Mucosa of stomach (tissue), 1 donor: ENCODE measurements around the gene RTN4IP1.

Experiments
- H3K27me3 ChIP-seq: one replicate; pipeline ENCODE4 v1.7.0; 2013; ENCODE audit warnings: mild to moderate bottlenecking, low read length; ENCODE audit not compliant: control insufficient read depth, insufficient read depth
- H3K36me3 ChIP-seq: one replicate; pipeline ENCODE4 v1.7.0; 2013; ENCODE audit warnings: low read length; ENCODE audit not compliant: control insufficient read depth, insufficient read depth
- H3K4me1 ChIP-seq: one replicate; pipeline ENCODE4 v1.7.0; 2013; ENCODE audit warnings: mild to moderate bottlenecking, low read length; ENCODE audit not compliant: control insufficient read depth, insufficient read depth
- H3K4me3 ChIP-seq: one replicate; pipeline ENCODE4 v1.7.0; 2013; ENCODE audit warnings: low read length
- H3K9ac ChIP-seq: one replicate; pipeline ENCODE4 v1.7.0; 2013; ENCODE audit warnings: mild to moderate bottlenecking, low read length, moderate library complexity
- H3K9me3 ChIP-seq: one replicate; pipeline ENCODE4 v1.7.0; 2013; ENCODE audit warnings: mild to moderate bottlenecking, low read length, moderate library complexity; ENCODE audit not compliant: control insufficient read depth
- donor health status: Pancreatic carcinoma.

RTN4IP1 gene

GRCh38 chr6:106622412-106622811 is 6.9 kb downstream of the RTN4IP1 start:
- H3K4me1 ChIP-seq = no peaks in the 10 kb centered on the region
- H3K27me3 ChIP-seq = no peaks in the 10 kb centered on the region
- H3K9ac ChIP-seq = no peak overlapping the region
- H3K36me3 ChIP-seq = no peaks in the 10 kb centered on the region
- H3K4me3 ChIP-seq = no peak overlapping the region
- no peaks in the 10 kb centered on the region for H3K9me3 ChIP-seq

- no peak overlapping the region for H3K9ac ChIP-seq
- no peaks in the 10 kb centered on the region for H3K9me3 ChIP-seq
- no peaks in the 10 kb centered on the region for H3K4me1 ChIP-seq
- H3K4me3 ChIP-seq = no peak overlapping the region
- H3K36me3 ChIP-seq = no peaks in the 10 kb centered on the region
- no peaks in the 10 kb centered on the region for H3K27me3 ChIP-seq
These were observed 8.2 kb downstream of the RTN4IP1 start for GRCh38 chr6:106620931-106621672.

- Histone ChIP-seq H3K4me1 (no peaks in the 10 kb centered on the region), H3K9ac (no peak overlapping the region), H3K36me3 (no peaks in the 10 kb centered on the region), H3K4me3 (no peak overlapping the region), H3K9me3 (no peaks in the 10 kb centered on the region), H3K27me3 (no peaks in the 10 kb centered on the region)
These were observed 10.1 kb downstream of the RTN4IP1 start for GRCh38 chr6:106619223-106619622.

GRCh38 chr6:106618324-106618723 is 11.0 kb downstream of the RTN4IP1 start:
- Histone ChIP-seq H3K4me1 (no peaks in the 10 kb centered on the region), H3K9ac (no peak overlapping the region), H3K27me3 (no peaks in the 10 kb centered on the region), H3K9me3 (no peaks in the 10 kb centered on the region), H3K36me3 (no peaks in the 10 kb centered on the region), H3K4me3 (no peak overlapping the region)

GRCh38 chr6:106617857-106618256 is 11.4 kb downstream of the RTN4IP1 start:
- Histone ChIP-seq H3K4me1 (no peaks in the 10 kb centered on the region), H3K4me3 (no peak overlapping the region), H3K9me3 (no peaks in the 10 kb centered on the region), H3K36me3 (no peaks in the 10 kb centered on the region), H3K27me3 (no peaks in the 10 kb centered on the region), H3K9ac (no peak overlapping the region)

- H3K4me3 ChIP-seq = no peak overlapping the region
- no peaks in the 10 kb centered on the region for H3K4me1 ChIP-seq
- H3K36me3 ChIP-seq = no peaks in the 10 kb centered on the region
- H3K27me3 ChIP-seq = no peaks in the 10 kb centered on the region
- no peaks in the 10 kb centered on the region for H3K9me3 ChIP-seq
- H3K9ac ChIP-seq = no peak overlapping the region
These were observed 12.0 kb downstream of the RTN4IP1 start for GRCh38 chr6:106617302-106617701.

GRCh38 chr6:106614592-106615257 is 14.6 kb downstream of the RTN4IP1 start:
- Histone ChIP-seq H3K36me3 (no peaks in the 10 kb centered on the region), H3K4me1 (no peaks in the 10 kb centered on the region), H3K4me3 (no peak overlapping the region), H3K9me3 (no peaks in the 10 kb centered on the region), H3K9ac (no peak overlapping the region), H3K27me3 (no peaks in the 10 kb centered on the region)

- Histone ChIP-seq H3K9me3 (no peaks in the 10 kb centered on the region), H3K27me3 (no peaks in the 10 kb centered on the region), H3K36me3 (no peaks in the 10 kb centered on the region), H3K9ac (no peak overlapping the region), H3K4me1 (no peaks in the 10 kb centered on the region), H3K4me3 (no peak overlapping the region)
These were observed 15.1 kb downstream of the RTN4IP1 start for GRCh38 chr6:106614166-106614565.

GRCh38 chr6:106613590-106613989 is 15.7 kb downstream of the RTN4IP1 start:
- no peak overlapping the region for H3K9ac ChIP-seq

GRCh38 chr6:106612671-106613416 is 16.5 kb downstream of the RTN4IP1 start:
- no peaks in the 10 kb centered on the region for H3K9me3 ChIP-seq
- no peaks in the 10 kb centered on the region for H3K27me3 ChIP-seq
- H3K9ac ChIP-seq = no peak overlapping the region
- H3K4me3 ChIP-seq = no peak overlapping the region
- H3K36me3 ChIP-seq = no peaks in the 10 kb centered on the region
- no peaks in the 10 kb centered on the region for H3K4me1 ChIP-seq

More at GRCh38 chr6:106613590-106613989, 15.7 kb downstream of the RTN4IP1 start:
- Histone ChIP-seq H3K4me1 (no peaks in the 10 kb centered on the region), H3K27me3 (no peaks in the 10 kb centered on the region), H3K36me3 (no peaks in the 10 kb centered on the region), H3K4me3 (no peak overlapping the region), H3K9me3 (no peaks in the 10 kb centered on the region)

GRCh38 chr6:106611030-106611429 is 18.3 kb downstream of the RTN4IP1 start:
- Histone ChIP-seq H3K9ac (no peak overlapping the region), H3K27me3 (no peaks in the 10 kb centered on the region), H3K4me3 (no peak overlapping the region), H3K9me3 (no peaks in the 10 kb centered on the region), H3K36me3 (no peaks in the 10 kb centered on the region), H3K4me1 (no peaks in the 10 kb centered on the region)

- Histone ChIP-seq H3K27me3 (no peaks in the 10 kb centered on the region), H3K36me3 (no peaks in the 10 kb centered on the region), H3K4me3 (no peak overlapping the region), H3K4me1 (no peaks in the 10 kb centered on the region), H3K9me3 (no peaks in the 10 kb centered on the region), H3K9ac (no peak overlapping the region)
These were observed 19.6 kb downstream of the RTN4IP1 start for GRCh38 chr6:106609699-106610098.
